Measurements from ENCODE around the gene SASH1.

DNA sequence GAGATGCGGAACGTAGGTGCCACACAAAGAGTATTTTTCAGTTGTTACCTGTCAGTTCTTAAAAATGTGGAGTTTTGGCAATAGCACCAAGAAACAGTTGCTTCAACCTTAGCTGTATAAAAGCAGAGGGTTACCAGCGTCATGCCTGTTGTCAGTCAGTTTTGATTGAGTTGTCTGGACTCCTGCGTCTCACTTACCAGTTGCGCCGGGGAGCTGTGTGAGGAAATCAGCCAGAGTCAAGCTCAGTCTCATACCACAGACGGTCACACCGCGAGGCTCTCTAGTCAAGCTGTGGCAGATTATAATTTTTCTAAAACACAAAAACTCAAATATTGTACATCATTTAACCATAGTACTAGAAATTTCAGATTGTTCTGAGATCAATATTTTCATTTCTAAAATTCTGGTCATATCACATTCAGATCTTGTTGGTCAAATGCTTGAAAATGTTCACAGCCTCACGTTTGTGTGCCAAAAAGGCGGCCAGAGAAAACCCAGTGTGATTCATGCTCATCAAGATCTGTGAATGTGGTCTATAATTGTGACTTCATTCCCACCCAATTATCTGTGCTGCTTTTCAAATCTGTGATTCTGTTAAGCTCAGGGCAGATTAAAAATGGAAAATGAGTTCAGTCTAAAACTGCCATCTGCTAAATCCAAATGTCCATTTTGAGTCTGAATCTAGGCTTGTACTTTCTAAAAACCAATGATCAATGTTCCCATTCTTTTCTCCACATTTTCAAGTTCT, 37.5 kb downstream of the SASH1 start:
- TF ChIP-seq, protein P1, sequence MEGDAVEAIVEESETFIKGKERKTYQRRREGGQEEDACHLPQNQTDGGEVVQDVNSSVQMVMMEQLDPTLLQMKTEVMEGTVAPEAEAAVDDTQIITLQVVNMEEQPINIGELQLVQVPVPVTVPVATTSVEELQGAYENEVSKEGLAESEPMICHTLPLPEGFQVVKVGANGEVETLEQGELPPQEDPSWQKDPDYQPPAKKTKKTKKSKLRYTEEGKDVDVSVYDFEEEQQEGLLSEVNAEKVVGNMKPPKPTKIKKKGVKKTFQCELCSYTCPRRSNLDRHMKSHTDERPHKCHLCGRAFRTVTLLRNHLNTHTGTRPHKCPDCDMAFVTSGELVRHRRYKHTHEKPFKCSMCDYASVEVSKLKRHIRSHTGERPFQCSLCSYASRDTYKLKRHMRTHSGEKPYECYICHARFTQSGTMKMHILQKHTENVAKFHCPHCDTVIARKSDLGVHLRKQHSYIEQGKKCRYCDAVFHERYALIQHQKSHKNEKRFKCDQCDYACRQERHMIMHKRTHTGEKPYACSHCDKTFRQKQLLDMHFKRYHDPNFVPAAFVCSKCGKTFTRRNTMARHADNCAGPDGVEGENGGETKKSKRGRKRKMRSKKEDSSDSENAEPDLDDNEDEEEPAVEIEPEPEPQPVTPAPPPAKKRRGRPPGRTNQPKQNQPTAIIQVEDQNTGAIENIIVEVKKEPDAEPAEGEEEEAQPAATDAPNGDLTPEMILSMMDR (IDR thresholded peaks at IDR 0.05; ENCODE audit: insufficient read depth, low read length, poor library complexity, severe bottlenecking): no peak
- TF ChIP-seq EZH2phosphoT487 (conservative IDR thresholded peaks at IDR 0.05; ENCODE audit: low read length): no peak

Measured in SU-DHL-6 (cell line).